ENCODE data around the gene DYNLT2B.

DNA sequence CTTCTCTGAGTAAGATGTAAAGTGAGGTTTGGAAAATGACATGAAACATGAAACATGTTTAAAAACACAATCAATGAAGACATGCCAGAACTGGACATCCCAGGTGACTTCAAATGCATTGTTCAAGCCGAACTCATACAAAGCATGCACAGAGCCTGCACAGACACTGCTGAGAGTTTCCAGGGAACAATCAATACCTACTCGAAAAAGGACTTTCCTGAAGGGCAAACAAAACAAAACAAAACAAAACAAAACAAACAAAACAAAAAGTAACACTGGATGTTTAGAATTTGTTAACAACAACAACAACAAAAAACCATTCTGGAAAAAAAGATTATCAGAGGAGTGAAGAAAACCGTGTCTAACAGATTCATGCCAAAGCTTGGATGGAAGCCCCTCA lies 30.7 kb upstream of the DYNLT2B start:
- no peak for TF ChIP-seq EZH2 (IDR thresholded peaks at IDR 0.05; ENCODE audit: insufficient read depth, poor library complexity, severe bottlenecking)
- no peak for TF ChIP-seq EZH2phosphoT487 (IDR thresholded peaks at IDR 0.05; ENCODE audit: insufficient read depth, low read depth)
